Measurements from ENCODE around the gene SPDYE2.
"Not testable (repeated sequence)": the region's sequence is repeated elsewhere in the genome, so short reads cannot be mapped to it uniquely, and the experiment has no call there.

DNA sequence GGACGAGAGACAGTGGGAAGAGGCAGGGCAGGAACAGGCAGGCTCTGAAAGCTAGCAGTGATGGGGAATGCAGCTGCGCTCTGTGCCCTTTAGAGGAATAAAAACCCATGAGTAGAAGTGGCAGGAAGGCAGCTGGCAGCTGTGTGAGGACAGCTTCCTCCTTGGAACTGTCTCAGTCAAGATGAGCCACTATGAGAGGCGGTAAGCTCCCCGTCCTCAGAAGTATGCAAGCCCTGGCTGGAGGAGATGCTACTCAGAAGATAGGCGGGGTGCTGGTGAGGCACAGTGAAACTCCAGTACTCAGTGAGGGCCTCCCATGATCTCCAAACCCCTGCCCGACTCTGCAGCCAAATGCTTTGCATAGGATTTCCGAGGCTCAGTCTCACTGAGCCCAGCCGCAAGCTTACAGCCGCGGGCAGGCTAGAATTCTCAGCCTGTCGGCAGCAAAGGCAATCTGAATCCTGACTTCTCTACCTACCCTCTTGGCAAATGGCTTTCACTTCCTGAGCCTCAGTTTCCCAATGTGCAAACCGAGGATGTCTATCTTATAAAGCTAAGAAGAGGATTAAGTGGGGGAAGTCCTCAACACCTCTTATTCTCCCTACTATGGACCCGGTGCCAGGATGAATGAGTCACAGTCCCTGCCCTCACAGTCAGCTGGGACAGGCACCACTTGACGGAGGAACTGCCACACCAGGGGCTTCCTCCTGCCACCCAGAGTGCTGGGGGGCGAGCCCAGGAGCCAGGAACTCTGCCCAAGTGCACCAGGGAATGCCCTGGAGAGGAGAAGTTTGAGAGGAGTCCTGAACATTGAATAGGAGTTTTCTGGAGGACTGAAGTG, 35.9 kb upstream of the SPDYE2 start:
- TF ChIP-seq, protein P1, sequence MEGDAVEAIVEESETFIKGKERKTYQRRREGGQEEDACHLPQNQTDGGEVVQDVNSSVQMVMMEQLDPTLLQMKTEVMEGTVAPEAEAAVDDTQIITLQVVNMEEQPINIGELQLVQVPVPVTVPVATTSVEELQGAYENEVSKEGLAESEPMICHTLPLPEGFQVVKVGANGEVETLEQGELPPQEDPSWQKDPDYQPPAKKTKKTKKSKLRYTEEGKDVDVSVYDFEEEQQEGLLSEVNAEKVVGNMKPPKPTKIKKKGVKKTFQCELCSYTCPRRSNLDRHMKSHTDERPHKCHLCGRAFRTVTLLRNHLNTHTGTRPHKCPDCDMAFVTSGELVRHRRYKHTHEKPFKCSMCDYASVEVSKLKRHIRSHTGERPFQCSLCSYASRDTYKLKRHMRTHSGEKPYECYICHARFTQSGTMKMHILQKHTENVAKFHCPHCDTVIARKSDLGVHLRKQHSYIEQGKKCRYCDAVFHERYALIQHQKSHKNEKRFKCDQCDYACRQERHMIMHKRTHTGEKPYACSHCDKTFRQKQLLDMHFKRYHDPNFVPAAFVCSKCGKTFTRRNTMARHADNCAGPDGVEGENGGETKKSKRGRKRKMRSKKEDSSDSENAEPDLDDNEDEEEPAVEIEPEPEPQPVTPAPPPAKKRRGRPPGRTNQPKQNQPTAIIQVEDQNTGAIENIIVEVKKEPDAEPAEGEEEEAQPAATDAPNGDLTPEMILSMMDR (IDR thresholded peaks at IDR 0.05; ENCODE audit: extremely low read depth in 1 of 2, insufficient read depth in 1 of 2, low read depth in 1 of 2, low read length in 2 of 2) = not testable (repeated sequence)
- not testable (repeated sequence) for TF ChIP-seq POLR2AphosphoS5 (IDR thresholded peaks at IDR 0.05; ENCODE audit: insufficient read depth, low read depth, low read length); POLR2A (IDR thresholded peaks at IDR 0.05; ENCODE audit: low read depth, low read length); JUN (IDR thresholded peaks at IDR 0.05; ENCODE audit: borderline replicate concordance, insufficient read depth, insufficient read length, low read depth); EZH2 (IDR thresholded peaks at IDR 0.05; ENCODE audit: borderline replicate concordance, low read depth, low read length, severe bottlenecking); FOS (IDR thresholded peaks at IDR 0.05; ENCODE audit: borderline replicate concordance, insufficient read depth, low read length); MYC (IDR thresholded peaks at IDR 0.05; ENCODE audit: low read depth, low read length)
- TF ChIP-seq, protein P2, sequence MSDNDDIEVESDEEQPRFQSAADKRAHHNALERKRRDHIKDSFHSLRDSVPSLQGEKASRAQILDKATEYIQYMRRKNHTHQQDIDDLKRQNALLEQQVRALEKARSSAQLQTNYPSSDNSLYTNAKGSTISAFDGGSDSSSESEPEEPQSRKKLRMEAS (IDR thresholded peaks at IDR 0.05; ENCODE audit: insufficient read depth, insufficient read length) = not testable (repeated sequence)

Data from endothelial cell of umbilical vein (primary cell).